Cardiac septum (tissue), 1 donor: ENCODE data around the gene HEXD. TPM values are rescaled to one million over a fixed set of nuclear protein-coding genes. Genes with fewer than 3 reads are reported as not detected.
"Not testable (repeated sequence)": the region's sequence is repeated elsewhere in the genome, so short reads cannot be mapped to it uniquely, and the experiment has no call there.

Experiments used
- DNase-seq: peaks from one replicate; pipeline ENCODE4 v3.0.0-alpha.2; 2020; ENCODE audit warnings: low spot score
- intact Hi-C: fragments of 100-400 bp; cut with DNase I; formaldehyde crosslinking; loops from one replicate; pipeline ENCODE4 v1.14.0; 2022
- long read RNA-seq: library from polyadenylated mRNA; unstranded; transcript quantifications from one replicate; pipeline ENCODE4 v2.0.0, GENCODE V29; 2021
- total RNA-seq: library from RNA; stranded (reverse); fragmentation: NEBNext Ultra II Directional; extraction: Animal tissue kit (Norgen Biotek cat#: 25700); gene quantifications from one replicate; pipeline ENCODE4 v1.2.1, GENCODE V29; 2021
- donor health status: DM: no; HTN: no; CAD: no.

Gene HEXD
- 14.3 TPM for total RNA-seq
- long read RNA-seq, partial matches to known transcripts = 7 of 24 reads
- long read RNA-seq, other reads (novel, unspliced or antisense) = 12 of 24 reads

GRCh38 chr17:82418001-82418986, at the start of gene HEXD, which contains the start of gene OGFOD3:
HEXD (plus strand) TSS chr17:82418347; CDS start chr17:82419800, 1,453 bp downstream.
OGFOD3 (minus strand) TSS chr17:82418586; CDS start chr17:82418485, 101 bp downstream.
- peak; percentile 90 for DNase-seq
- intact Hi-C loops = no loop called here

- DNase-seq = no peak
- intact Hi-C loops = no loop called here
Measured at GRCh38 chr17:82369211-82369610, 48.9 kb upstream of the HEXD start.

DNA sequence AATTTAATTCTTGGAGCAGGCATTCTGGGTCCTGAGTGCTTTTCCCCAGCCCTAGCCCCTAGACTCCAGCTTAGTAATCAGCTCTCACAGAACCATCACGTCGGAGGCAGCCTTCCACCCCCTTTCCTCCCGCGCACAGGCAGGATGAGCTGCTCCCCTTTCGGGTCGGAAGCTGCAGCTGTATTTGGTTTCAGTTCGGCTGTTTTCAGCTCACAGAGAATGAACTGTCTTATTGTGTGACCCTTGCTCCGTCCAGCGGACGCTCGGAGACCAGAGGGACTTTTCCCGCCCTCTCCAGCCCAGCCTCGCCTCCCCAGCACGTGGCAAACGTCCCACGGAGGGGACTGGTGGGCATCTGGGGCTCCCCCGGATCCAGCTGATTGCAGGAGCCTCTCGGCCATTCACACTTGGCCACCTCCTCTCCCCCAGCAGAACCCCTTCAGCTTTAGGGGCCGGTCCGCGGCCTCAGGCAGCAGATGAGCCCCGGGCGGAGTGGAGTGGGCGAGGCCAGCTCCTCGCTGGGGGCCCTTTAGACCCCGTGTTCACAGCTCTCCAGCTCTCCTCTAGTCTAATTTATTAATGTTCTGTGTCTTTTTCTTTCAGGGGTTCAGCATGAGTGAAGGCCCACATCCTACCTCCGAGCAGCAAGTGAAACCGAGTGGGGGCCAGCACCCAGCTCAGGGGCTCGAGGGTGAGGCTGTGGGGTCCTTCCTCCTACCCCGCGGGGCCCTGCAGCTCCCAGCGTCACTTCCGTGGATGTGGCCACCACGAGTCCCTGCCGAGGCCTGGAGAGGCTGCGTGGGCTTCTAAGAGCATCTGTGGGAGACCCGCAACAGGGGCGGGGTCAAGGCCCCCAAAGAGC, 47.4 kb upstream of the HEXD start:
- no peak for DNase-seq
- intact Hi-C loops = no loop called here

GRCh38 chr17:82371333-82372248, 46.6 kb upstream of the HEXD start, which contains the start of gene UTS2R:
UTS2R (plus strand) TSS chr17:82371765; CDS start chr17:82374325, 2,560 bp downstream.
- intact Hi-C loops = no loop called here
- DNase-seq = no peak

DNA sequence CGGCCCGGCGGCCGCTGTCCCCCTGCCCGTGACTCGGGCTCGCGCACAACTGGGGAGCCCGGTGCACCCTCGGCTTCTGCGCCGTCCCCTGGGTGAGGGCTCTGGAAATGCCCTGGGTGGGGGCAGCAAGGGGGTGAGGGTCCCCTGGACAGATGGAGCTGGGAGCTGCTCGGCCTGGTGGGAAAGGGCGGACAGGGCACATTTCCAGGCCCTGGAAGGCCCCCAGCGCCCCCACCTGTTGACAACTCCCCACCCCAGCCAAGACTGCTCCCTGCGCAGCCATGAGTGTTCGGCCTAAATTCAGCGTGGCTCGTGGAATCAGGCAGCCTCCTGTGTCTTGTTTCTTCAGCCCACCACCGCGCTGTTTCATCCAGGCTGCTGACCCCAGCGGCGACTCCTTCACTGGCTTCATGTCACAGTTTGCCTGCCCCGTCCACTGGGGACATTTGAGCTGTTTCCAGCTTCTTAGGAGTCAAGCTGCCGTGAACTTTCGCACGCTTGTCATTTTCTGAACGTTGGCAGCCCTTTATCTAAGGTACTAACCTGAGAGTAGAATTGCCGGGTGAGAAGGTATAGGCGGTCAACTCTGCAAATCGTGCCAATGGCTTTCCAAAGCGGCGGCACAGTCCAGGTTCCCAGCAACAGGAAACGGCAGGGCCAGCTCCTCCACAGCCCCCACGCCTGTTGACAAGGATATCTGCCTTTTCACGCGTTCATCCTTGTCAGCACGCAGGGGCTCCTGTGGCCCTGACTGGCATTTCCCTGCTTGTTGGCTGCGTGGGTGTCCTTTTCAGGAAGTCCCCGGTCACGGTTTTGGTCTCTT, 45.7 kb upstream of the HEXD start:
- DNase-seq = no peak
- intact Hi-C loops = no loop called here

DNA sequence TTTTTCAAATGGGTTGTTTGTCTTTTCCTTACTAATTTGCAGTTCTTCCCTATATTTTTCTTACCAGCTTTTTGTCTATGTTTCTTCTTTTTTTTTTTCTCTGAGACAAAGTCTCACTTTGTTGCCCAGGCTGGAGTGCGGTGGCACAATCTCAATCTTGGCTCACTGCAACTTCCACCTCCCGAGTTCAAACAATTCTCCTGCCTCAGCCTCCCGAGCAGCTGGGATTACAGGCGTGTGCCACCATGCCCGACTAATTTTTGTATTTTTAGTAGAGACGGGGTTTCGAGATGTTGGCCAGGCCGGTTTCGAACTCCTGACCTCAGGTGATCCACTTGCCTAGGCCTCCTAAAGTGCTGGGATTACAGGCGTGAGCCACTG, 45.1 kb upstream of the HEXD start:
- DNase-seq, intact Hi-C loops: not testable (repeated sequence)

GRCh38 chr17:82373731-82374625, 44.2 kb upstream of the HEXD start:
- intact Hi-C loops = no loop called here
- DNase-seq = no peak

GRCh38 chr17:82374626-82375331, 43.4 kb upstream of the HEXD start:
- DNase-seq = no peak
- intact Hi-C loops = no loop called here

DNA sequence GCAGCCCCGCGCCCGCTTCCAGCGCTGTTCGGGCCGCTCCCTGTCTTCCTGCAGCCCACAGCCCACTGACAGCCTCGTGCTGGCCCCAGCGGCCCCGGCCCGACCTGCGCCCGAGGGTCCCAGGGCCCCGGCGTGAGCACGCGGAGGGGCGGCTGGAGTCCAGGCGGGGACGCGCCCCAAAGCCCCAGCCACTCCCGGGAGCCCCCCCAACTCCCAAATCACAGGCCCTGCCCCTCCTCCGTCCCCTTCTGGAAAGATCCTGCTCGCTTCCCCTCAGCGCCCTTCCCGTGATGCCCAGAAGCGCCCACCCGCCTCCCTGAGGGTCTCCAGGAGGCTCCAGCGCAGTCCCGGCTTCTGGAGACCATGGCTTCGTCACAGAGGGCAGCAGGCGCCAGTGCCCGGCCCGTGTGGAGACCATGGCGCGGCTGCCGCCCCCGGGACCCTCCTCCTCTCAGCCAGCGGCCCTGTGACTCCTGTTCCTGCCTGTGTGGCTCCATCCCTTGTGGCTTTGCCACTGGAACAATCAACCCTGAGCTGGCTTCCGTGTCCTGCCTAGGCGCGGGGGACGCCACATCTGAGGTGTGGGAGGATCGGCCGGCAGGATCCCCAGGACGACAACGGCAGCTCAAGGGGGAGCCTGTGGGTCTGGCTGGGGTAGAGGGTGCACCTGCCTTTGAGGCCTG, 42.6 kb upstream of the HEXD start:
- intact Hi-C loops = no loop called here
- no peak for DNase-seq

DNA sequence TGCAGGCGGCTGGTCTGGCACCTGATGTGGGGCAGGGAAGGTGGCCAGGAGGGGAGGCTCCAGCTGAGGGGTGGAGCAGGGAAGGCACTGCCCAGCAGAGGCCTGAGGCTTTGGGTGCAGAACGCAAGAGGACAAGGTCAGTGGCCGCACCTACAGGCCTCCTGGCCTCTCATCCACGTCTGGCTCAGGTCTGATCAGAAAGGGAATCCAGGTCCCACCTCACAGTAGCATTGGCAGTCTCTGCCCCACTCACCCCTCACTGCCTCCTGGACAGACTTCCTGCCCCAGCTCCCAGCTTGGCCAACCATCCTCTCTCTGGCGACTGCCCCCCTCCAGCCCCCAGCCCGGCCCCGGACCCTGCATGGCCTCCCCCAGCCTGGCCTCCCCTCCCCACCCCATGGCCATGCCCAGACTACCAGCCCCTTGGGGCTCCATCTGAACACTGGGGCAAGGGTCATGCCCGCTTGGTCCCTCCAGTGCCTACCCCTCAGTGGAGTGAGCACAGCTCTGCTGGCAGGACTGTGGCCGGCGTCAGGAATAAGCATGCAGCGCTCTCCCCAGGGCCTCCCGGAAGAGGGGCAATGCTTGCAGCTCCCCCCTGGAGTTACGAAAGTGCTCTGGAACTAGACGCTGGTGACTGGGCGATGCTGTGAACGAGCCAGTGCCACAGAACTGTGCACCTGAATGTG, 42.0 kb upstream of the HEXD start:
- DNase-seq = no peak
- intact Hi-C loops = no loop called here

DNA sequence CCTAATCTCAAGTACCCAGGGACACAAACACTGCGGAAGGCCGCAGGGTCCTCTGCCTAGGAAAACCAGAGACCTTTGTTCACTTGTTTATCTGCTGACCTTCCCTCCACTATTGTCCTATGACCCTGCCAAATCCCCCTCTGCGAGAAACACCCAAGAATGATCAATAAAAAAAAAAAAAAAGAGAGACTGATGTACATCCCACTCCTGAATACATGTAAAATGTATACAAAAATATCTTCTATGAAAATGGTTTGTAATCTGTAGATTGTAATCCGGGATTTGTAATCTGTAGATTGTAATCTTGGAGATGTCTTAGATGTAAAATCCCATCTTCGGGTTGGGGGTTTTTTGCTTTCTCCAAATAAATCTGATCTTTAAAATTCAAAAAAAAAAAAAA, 40.9 kb upstream of the HEXD start:
- intact Hi-C loops, DNase-seq: not testable (repeated sequence)

- intact Hi-C loops = no loop called here
- DNase-seq = no peak
Measured at GRCh38 chr17:82377924-82378740, 40.0 kb upstream of the HEXD start.

GRCh38 chr17:82378741-82379021, 39.5 kb upstream of the HEXD start:
- intact Hi-C loops = no loop called here
- DNase-seq = no peak

DNA sequence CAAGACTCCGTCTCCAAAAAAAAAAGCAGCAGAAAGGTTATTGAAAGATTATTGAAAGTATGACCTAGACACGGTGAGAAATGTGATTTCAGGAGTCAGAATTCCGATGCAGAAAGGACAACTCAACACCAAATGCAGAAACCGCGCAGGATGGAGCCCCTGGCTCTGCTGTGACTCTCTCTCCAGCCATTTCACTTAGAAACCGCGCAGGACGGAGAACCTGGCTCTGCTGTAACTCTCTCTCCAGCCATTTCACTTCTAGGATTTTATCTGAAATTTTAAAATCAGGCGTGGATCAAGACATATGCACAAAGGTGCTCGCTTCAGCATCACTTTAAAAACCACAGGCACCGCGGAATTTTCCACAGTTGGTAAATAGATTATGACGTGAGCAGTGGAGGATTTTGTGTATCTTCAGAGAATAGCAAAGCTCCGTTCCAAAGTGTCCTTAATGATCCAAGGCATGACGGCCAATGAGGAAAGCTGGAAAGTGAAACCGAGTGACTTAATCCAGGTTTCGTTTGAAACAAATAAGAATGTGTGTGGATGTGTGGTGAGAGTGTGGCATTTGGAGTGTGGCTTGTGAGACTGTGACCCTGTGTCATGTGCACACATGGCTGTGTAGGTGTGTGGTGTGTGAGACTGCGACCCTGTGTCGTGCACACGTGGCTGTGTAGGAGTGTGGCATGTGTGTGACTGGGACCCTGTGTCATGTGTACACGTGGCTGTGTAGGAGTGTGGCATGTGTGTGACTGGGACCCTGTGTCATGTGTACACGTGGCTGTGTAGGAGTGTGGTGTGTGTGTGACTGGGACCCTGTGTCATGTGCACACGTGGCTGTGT, 37.1 kb upstream of the HEXD start:
- no peak for DNase-seq
- intact Hi-C loops = no loop called here
